ENCODE results near the gene MFN2. TPM values are rescaled to one million over a fixed set of nuclear protein-coding genes. Genes with fewer than 3 reads are reported as not detected.

Gene MFN2
- total and polyA plus RNA-seq, 4 donors: 17.2 to 87.8 (median 43.2) TPM

- H3K4me3 ChIP-seq (ENCODE audit: low read depth in 1 of 3, low read length in 3 of 3): no peak overlapping the region
- H3K9me3 ChIP-seq (ENCODE audit: control insufficient read depth in 4 of 4, low read length in 3 of 4): no peaks in the 10 kb centered on the region
- H3K9ac ChIP-seq (ENCODE audit: low read depth in 1 of 2, low read length in 2 of 2): no peak overlapping the region
- DNase-seq (ENCODE audit: low spot score): no peak
- TF ChIP-seq ZBTB33 (IDR thresholded peaks at IDR 0.05) (no peak), FOXA1 (IDR thresholded peaks at IDR 0.05) (no peak), EGR1 (IDR thresholded peaks at IDR 0.05; ENCODE audit: low read depth in 2 of 2) (no peak), NR2F2 (IDR thresholded peaks at IDR 0.05) (no peak)
- TF ChIP-seq, protein P1, sequence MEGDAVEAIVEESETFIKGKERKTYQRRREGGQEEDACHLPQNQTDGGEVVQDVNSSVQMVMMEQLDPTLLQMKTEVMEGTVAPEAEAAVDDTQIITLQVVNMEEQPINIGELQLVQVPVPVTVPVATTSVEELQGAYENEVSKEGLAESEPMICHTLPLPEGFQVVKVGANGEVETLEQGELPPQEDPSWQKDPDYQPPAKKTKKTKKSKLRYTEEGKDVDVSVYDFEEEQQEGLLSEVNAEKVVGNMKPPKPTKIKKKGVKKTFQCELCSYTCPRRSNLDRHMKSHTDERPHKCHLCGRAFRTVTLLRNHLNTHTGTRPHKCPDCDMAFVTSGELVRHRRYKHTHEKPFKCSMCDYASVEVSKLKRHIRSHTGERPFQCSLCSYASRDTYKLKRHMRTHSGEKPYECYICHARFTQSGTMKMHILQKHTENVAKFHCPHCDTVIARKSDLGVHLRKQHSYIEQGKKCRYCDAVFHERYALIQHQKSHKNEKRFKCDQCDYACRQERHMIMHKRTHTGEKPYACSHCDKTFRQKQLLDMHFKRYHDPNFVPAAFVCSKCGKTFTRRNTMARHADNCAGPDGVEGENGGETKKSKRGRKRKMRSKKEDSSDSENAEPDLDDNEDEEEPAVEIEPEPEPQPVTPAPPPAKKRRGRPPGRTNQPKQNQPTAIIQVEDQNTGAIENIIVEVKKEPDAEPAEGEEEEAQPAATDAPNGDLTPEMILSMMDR (IDR thresholded peaks at IDR 0.05; ENCODE audit: low read depth, low read length, missing input control): no peak
- TF ChIP-seq, protein P2, sequence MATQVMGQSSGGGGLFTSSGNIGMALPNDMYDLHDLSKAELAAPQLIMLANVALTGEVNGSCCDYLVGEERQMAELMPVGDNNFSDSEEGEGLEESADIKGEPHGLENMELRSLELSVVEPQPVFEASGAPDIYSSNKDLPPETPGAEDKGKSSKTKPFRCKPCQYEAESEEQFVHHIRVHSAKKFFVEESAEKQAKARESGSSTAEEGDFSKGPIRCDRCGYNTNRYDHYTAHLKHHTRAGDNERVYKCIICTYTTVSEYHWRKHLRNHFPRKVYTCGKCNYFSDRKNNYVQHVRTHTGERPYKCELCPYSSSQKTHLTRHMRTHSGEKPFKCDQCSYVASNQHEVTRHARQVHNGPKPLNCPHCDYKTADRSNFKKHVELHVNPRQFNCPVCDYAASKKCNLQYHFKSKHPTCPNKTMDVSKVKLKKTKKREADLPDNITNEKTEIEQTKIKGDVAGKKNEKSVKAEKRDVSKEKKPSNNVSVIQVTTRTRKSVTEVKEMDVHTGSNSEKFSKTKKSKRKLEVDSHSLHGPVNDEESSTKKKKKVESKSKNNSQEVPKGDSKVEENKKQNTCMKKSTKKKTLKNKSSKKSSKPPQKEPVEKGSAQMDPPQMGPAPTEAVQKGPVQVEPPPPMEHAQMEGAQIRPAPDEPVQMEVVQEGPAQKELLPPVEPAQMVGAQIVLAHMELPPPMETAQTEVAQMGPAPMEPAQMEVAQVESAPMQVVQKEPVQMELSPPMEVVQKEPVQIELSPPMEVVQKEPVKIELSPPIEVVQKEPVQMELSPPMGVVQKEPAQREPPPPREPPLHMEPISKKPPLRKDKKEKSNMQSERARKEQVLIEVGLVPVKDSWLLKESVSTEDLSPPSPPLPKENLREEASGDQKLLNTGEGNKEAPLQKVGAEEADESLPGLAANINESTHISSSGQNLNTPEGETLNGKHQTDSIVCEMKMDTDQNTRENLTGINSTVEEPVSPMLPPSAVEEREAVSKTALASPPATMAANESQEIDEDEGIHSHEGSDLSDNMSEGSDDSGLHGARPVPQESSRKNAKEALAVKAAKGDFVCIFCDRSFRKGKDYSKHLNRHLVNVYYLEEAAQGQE (IDR thresholded peaks at IDR 0.05): no peak
- TF ChIP-seq, protein P3, sequence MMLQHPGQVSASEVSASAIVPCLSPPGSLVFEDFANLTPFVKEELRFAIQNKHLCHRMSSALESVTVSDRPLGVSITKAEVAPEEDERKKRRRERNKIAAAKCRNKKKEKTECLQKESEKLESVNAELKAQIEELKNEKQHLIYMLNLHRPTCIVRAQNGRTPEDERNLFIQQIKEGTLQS (IDR thresholded peaks at IDR 0.05): no peak
- H3K27me3 ChIP-seq (ENCODE audit: control insufficient read depth in 4 of 4, insufficient read depth in 4 of 4, low read length in 3 of 4): no peaks in the 10 kb centered on the region
- H3K27ac ChIP-seq (ENCODE audit: low read depth in 1 of 2, low read length in 2 of 2): no peak overlapping the region
- 95% methylated on average over 5 of the region's 5 CpGs for WGBS
- H3K4me1 ChIP-seq (ENCODE audit: control insufficient read depth in 4 of 4, insufficient read depth in 4 of 4, low read length in 3 of 4): peaks cover 0 to 12% (median 9%) of the 10 kb centered on the region in 4 donors
- peaks cover 23 to 57% (median 47%) of the 10 kb centered on the region in 4 donors for H3K36me3 ChIP-seq (ENCODE audit: control insufficient read depth in 4 of 4, insufficient read depth in 3 of 4, low read depth in 1 of 4, low read length in 3 of 4)
These were observed 17.0 kb downstream of the MFN2 start for GRCh38 chr1:11997081-11997850.

DNA sequence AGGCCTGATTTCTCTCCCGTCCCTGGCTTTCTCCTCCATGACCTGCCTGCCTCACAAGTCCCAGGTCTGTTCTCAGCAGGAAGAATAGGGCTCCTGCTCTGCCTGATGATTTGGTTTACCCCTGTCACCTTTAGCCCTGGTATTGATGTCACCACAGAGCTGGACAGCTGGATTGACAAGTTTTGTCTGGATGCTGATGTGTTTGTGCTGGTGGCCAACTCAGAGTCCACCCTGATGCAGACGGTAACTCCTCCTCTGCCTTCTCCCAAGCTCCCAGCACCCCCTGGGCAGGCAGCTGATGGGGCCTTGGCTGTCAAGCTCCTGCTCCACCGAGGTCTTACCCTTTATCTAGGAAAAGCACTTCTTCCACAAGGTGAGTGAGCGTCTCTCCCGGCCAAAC, 18.4 kb downstream of the MFN2 start:
- H3K27ac ChIP-seq (ENCODE audit: low read depth in 1 of 2, low read length in 2 of 2): no peak overlapping the region
- no peaks in the 10 kb centered on the region for H3K27me3 ChIP-seq (ENCODE audit: control insufficient read depth in 4 of 4, insufficient read depth in 4 of 4, low read length in 3 of 4)
- 91% methylated on average over 5 of the region's 5 CpGs for WGBS
- H3K4me1 ChIP-seq (ENCODE audit: control insufficient read depth in 4 of 4, insufficient read depth in 4 of 4, low read length in 3 of 4): peaks cover 0 to 8% (median 6%) of the 10 kb centered on the region in 4 donors
- no peak for DNase-seq (ENCODE audit: low spot score)
- no peak overlapping the region for H3K9ac ChIP-seq (ENCODE audit: low read depth in 1 of 2, low read length in 2 of 2)
- no peak overlapping the region for H3K4me3 ChIP-seq (ENCODE audit: low read depth in 1 of 3, low read length in 3 of 3)
- no peaks in the 10 kb centered on the region for H3K9me3 ChIP-seq (ENCODE audit: control insufficient read depth in 4 of 4, low read length in 3 of 4)
- H3K36me3 ChIP-seq (ENCODE audit: control insufficient read depth in 4 of 4, insufficient read depth in 3 of 4, low read depth in 1 of 4, low read length in 3 of 4): peaks cover 21 to 68% (median 58%) of the 10 kb centered on the region in 4 donors
- no peak for TF ChIP-seq RAD21 (IDR thresholded peaks at IDR 0.05)
- TF ChIP-seq, protein P2 (IDR thresholded peaks at IDR 0.05): no peak
- TF ChIP-seq JUND (IDR thresholded peaks at IDR 0.05): no peak
- TF ChIP-seq SP1 (IDR thresholded peaks at IDR 0.05): no peak
- no peak for TF ChIP-seq FOXA2 (IDR thresholded peaks at IDR 0.05)
- TF ChIP-seq HNF4A (conservative IDR thresholded peaks at IDR 0.05): no peak
- TF ChIP-seq YY1 (IDR thresholded peaks at IDR 0.05): no peak
- no peak for TF ChIP-seq NR2F2 (IDR thresholded peaks at IDR 0.05)

Measured in liver (tissue), 9 donors.